Measurements from ENCODE around the gene IFFO2.

GRCh38 chr1:18942340-18942739 is 14.1 kb downstream of the IFFO2 start:
- TF ChIP-seq CTCF (IDR thresholded peaks at IDR 0.05) (no peak), POLR2A (IDR thresholded peaks at IDR 0.05) (no peak)
